ENCODE results near the gene ILF2. TPM values are rescaled to one million over a fixed set of nuclear protein-coding genes. Genes with fewer than 3 reads are reported as not detected.
A peak's percentile ranks its signal among the peaks of the same experiment; 100 is the strongest.
"Not testable (repeated sequence)": the region's sequence is repeated elsewhere in the genome, so short reads cannot be mapped to it uniquely, and the experiment has no call there.

ILF2 gene
- 100 to 1,000 TPM; 211 to 215 TPM for total RNA-seq

DNA sequence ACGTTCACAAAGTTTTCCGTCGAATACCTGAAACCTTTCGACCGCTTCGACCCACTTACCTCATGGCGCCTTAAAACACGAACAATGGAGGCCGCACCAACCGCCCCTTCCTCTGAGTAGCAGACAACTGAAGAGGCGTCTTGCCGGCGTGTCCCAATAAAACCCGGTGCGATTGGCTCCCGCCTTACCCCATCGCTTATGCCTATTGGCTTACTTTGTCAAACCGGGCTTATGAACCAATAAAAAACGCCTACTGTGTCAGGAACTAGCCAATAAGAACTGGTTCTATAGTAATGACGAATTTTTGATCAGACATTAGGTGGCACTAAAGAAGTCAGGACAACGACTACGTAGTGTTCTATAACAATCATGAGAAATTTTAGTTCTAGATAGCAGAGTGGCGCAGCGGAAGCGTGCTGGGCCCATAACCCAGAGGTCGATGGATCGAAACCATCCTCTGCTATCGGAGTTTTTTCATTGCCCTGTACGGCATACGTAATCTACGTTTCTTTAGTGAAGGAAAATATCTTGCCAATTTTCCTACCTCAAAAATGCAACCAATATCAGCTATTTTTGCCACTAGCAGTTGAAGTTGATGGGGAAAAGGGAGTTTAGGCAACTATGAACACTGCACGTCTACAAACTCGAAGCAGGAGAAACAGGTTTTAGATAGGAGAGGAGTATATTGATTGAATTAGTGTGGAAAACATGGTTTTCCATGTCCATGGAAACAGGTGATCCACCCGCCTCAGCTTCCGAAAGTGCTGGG lies at the start of gene ILF2:
ILF2 (minus strand) TSS at position 135 of the 769 bp plus-strand sequence; CDS start at position 64, 71 bp downstream.
- Mint-ChIP-seq H3K27ac (no peak within 1 kb of the TSS), H3K27me3 (ENCODE audit: low read depth) (no peaks in the 10 kb centered on the region), H3K4me3 (no peak within 1 kb of the TSS), H3K4me1 (ENCODE audit: low read depth) (peaks cover 33% of the 10 kb centered on the region), H3K36me3 (ENCODE audit: low read depth) (peaks cover 43% of the 10 kb centered on the region), H3K9me3 (ENCODE audit: insufficient read depth) (no peaks in the 10 kb centered on the region)
- ATAC-seq (peak; percentile 93), DNase-seq (peak; percentile 99)
- ChIA-PET CTCF (interaction anchor here (0.7 to 1.6 kb wide), 11 partner anchors 12 to 488 kb away, joined by 3 to 10 read pairs (median 3); partner anchors contain the start of genes CHTOP, RAB13 and SLC27A3), POLR2A (interaction anchor here (0.7 to 2.9 kb wide), 8 partner anchors 12 to 320 kb away, joined by 3 to 17 read pairs (median 4); partner anchors contain the start of genes CHTOP, RPS27 and SNAPIN)

- no peaks in the 10 kb centered on the region for H3K36me3 Mint-ChIP-seq (ENCODE audit: low read depth)
- CTCF ChIA-PET = no interaction called here
- no peaks in the 10 kb centered on the region for H3K4me1 Mint-ChIP-seq (ENCODE audit: low read depth)
- H3K9me3 Mint-ChIP-seq (ENCODE audit: insufficient read depth) = no peaks in the 10 kb centered on the region
- ATAC-seq (no peak), DNase-seq (no peak)
- POLR2A ChIA-PET = no interaction called here
- H3K27me3 Mint-ChIP-seq (ENCODE audit: low read depth) = no peaks in the 10 kb centered on the region
- no peak overlapping the region for H3K4me3 Mint-ChIP-seq
- no peak overlapping the region for H3K27ac Mint-ChIP-seq
Measured at GRCh38 chr1:153717330-153717729, 46.5 kb upstream of the ILF2 start.

- H3K27ac Mint-ChIP-seq; DNase-seq; H3K4me3 Mint-ChIP-seq; CTCF ChIA-PET; ATAC-seq; H3K9me3 Mint-ChIP-seq (ENCODE audit: insufficient read depth); H3K27me3 Mint-ChIP-seq (ENCODE audit: low read depth); H3K4me1 Mint-ChIP-seq (ENCODE audit: low read depth); POLR2A ChIA-PET; H3K36me3 Mint-ChIP-seq (ENCODE audit: low read depth): not testable (repeated sequence)
Measured at GRCh38 chr1:153716211-153716610, 45.4 kb upstream of the ILF2 start.

GRCh38 chr1:153711026-153711425 lies 40.2 kb upstream of the ILF2 start:
- Mint-ChIP-seq H3K36me3 (ENCODE audit: low read depth) (no peaks in the 10 kb centered on the region), H3K9me3 (ENCODE audit: insufficient read depth) (no peaks in the 10 kb centered on the region), H3K27ac (no peak overlapping the region), H3K4me1 (ENCODE audit: low read depth) (peaks cover 5% of the 10 kb centered on the region), H3K27me3 (ENCODE audit: low read depth) (peaks cover 2% of the 10 kb centered on the region), H3K4me3 (no peak overlapping the region)
- ChIA-PET POLR2A (no interaction called here), CTCF (no interaction called here)
- ATAC-seq (no peak), DNase-seq (no peak)

DNA sequence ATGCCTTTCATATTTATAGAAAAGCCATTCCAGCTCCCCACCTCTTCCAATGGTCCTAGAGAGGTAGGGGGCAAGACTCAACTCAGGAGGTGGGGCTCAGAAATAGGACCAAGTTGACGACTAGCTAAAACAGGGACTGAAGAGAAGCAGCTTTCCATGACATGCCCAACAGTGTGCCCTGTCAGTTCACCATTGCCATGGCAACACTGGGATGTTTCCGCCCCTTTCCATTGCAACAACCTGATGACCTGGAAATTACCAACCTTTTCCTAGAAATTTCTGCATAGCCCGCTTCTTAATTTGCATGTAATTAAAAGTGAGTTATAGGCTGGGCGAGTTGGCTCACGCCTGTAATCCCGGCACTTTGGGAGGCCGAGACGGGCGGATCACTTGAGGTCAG lies 34.7 kb upstream of the ILF2 start:
- Mint-ChIP-seq H3K27ac (no peak overlapping the region), H3K4me3 (no peak overlapping the region), H3K4me1 (ENCODE audit: low read depth) (peaks cover 5% of the 10 kb centered on the region), H3K27me3 (ENCODE audit: low read depth) (peaks cover 2% of the 10 kb centered on the region), H3K9me3 (ENCODE audit: insufficient read depth) (no peaks in the 10 kb centered on the region), H3K36me3 (ENCODE audit: low read depth) (no peaks in the 10 kb centered on the region)
- no peak for ATAC-seq
- CTCF ChIA-PET = no interaction called here
- no peak for DNase-seq
- POLR2A ChIA-PET = no interaction called here

GRCh38 chr1:153699768-153700167 lies 29.0 kb upstream of the ILF2 start:
- Mint-ChIP-seq H3K9me3 (ENCODE audit: insufficient read depth) (no peaks in the 10 kb centered on the region), H3K4me1 (ENCODE audit: low read depth) (peaks cover 2% of the 10 kb centered on the region), H3K36me3 (ENCODE audit: low read depth) (no peaks in the 10 kb centered on the region), H3K4me3 (no peak overlapping the region), H3K27ac (no peak overlapping the region), H3K27me3 (ENCODE audit: low read depth) (no peaks in the 10 kb centered on the region)
- ChIA-PET POLR2A (no interaction called here), CTCF (no interaction called here)
- ATAC-seq (no peak), DNase-seq (no peak)

- no peak for ATAC-seq
- ChIA-PET CTCF (no interaction called here), POLR2A (no interaction called here)
- Mint-ChIP-seq H3K27ac (no peak overlapping the region), H3K27me3 (ENCODE audit: low read depth) (no peaks in the 10 kb centered on the region), H3K36me3 (ENCODE audit: low read depth) (no peaks in the 10 kb centered on the region), H3K4me3 (no peak overlapping the region), H3K4me1 (ENCODE audit: low read depth) (peaks cover 2% of the 10 kb centered on the region), H3K9me3 (ENCODE audit: insufficient read depth) (no peaks in the 10 kb centered on the region)
- no peak for DNase-seq
Measured at GRCh38 chr1:153698923-153699714, 28.3 kb upstream of the ILF2 start.

DNA sequence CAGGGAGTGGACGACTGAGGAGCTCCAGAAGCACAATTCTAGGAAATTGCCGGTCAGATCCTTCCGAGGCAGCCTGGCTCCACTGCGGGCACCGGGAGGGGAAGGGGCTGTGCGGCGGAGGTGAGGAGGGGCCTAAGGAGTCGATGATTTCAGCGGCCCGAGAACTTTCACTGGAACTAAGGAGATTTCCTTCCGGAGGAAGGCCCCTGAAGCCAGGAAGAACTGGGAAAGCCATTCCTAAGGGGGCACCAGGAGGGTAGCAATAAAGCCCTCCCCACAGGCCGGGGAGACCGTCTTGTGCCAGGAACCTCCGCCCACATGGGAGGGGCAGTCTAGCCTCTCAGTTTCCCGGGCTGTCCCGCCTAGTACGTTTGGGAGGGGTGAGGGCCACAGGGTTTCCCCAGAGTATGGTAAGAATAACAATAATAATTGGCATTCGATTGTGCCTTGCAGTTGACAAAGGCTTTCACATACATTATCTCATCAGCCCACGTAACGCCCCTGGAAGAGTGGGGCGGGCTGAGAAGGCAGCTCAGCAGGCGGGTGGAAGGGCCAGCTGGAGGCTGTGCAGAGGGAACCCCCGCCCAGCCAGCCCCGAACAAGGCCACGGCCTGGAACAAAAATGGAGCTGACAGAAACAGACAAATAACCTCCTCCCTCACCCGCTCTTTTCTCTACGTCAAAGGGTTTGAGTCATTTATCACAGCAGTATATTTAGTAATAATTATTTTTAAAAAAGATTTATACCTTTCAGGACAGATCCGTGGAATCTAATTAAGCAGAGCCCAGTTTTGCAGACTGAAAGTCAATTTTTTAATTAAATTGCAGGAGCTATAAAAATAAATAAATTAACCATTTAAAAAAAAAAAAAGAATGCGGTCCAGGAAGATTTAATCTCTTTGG lies 27.5 kb upstream of the ILF2 start:
- H3K9me3 Mint-ChIP-seq (ENCODE audit: insufficient read depth) = no peaks in the 10 kb centered on the region
- ATAC-seq (no peak), DNase-seq (no peak)
- ChIA-PET CTCF (no interaction called here), POLR2A (no interaction called here)
- no peak overlapping the region for H3K27ac Mint-ChIP-seq
- peaks cover 2% of the 10 kb centered on the region for H3K4me1 Mint-ChIP-seq (ENCODE audit: low read depth)
- H3K27me3 Mint-ChIP-seq (ENCODE audit: low read depth) = no peaks in the 10 kb centered on the region
- no peak overlapping the region for H3K4me3 Mint-ChIP-seq
- no peaks in the 10 kb centered on the region for H3K36me3 Mint-ChIP-seq (ENCODE audit: low read depth)

DNA sequence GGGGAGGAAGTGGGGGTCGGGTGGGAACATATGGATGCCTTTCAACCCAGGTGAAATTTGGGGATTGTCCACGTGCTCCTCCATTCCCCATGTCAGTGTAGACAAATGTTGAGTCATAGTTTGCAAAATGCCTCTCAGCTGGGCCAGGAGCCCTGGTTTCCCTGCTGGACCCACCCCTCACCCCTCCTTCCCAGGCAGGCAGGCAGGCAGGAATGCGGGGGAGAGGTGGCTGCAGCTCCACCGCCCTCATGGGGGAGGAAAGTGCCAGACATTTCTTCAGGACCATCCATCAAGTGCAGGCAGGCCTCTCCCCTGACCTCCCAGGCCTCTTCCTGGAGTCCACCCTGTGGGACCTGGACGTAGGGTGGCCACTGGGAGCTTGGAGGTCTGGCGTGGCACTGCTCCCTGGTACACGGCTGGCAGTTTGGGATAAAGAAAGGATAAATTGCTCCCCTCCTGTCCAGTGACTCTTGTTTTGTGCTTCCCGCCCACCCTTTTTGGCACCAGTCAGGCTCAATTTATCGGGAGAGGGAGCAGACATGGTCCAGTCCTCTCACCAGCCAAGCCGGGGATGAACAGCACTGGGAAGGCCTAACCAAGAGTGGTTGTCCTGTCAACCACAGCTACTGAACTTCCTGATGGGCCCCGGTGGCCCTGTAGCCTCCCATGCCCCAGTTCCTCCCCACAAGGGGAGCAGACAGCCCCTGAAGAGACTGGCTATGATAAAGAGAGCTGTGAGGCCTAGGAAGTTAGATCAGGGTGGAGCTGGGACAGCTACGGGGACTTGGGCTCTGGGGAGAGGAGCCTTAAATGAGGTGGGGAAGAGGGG lies 26.6 kb upstream of the ILF2 start:
- ATAC-seq (no peak), DNase-seq (no peak)
- Mint-ChIP-seq H3K4me1 (ENCODE audit: low read depth) (peaks cover 2% of the 10 kb centered on the region), H3K27ac (no peak overlapping the region), H3K27me3 (ENCODE audit: low read depth) (no peaks in the 10 kb centered on the region), H3K4me3 (no peak overlapping the region), H3K9me3 (ENCODE audit: insufficient read depth) (no peaks in the 10 kb centered on the region), H3K36me3 (ENCODE audit: low read depth) (no peaks in the 10 kb centered on the region)
- POLR2A ChIA-PET = no interaction called here
- CTCF ChIA-PET = no interaction called here

DNA sequence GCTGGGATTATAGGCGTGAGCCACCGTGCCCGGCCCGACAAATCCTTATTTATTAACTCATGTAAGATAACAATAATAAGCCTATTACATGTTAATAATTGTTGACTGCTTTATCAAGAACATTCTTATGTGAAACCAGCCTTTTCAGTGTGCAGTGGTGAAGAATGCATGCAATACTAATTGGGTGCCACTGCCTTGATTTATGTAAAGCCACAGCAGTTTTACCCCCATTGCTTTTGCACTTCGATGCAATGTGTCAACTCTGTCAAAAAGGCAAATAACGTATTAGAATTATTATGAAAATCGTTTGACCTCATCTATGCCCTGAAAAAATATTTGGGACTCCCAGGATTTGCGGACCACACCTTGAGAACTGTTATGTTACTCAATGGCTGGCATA lies 25.9 kb upstream of the ILF2 start:
- H3K4me1 Mint-ChIP-seq (ENCODE audit: low read depth) = peaks cover 2% of the 10 kb centered on the region
- H3K36me3 Mint-ChIP-seq (ENCODE audit: low read depth) = no peaks in the 10 kb centered on the region
- H3K9me3 Mint-ChIP-seq (ENCODE audit: insufficient read depth) = no peaks in the 10 kb centered on the region
- CTCF ChIA-PET = no interaction called here
- POLR2A ChIA-PET = no interaction called here
- DNase-seq = no peak
- no peak overlapping the region for H3K27ac Mint-ChIP-seq
- no peaks in the 10 kb centered on the region for H3K27me3 Mint-ChIP-seq (ENCODE audit: low read depth)
- no peak overlapping the region for H3K4me3 Mint-ChIP-seq
- no peak for ATAC-seq

DNA sequence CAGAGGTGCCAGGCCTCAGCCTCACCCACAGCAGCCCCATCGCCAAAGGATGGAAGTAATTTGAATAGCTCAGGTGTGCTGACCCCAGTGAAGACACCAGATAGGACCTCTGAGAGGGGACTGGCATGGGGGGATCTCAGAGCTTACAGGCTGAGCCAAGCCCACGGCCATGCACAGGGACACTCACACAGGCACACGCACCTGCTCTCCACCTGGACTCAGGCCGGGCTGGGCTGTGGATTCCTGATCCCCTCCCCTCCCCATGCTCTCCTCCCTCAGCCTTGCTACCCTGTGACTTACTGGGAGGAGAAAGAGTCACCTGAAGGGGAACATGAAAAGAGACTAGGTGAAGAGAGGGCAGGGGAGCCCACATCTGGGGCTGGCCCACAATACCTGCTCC lies 22.7 kb upstream of the ILF2 start:
- H3K27ac Mint-ChIP-seq = no peak overlapping the region
- H3K4me3 Mint-ChIP-seq = no peak overlapping the region
- no peaks in the 10 kb centered on the region for H3K27me3 Mint-ChIP-seq (ENCODE audit: low read depth)
- ATAC-seq (no peak), DNase-seq (no peak)
- H3K36me3 Mint-ChIP-seq (ENCODE audit: low read depth) = no peaks in the 10 kb centered on the region
- POLR2A ChIA-PET = no interaction called here
- no peaks in the 10 kb centered on the region for H3K9me3 Mint-ChIP-seq (ENCODE audit: insufficient read depth)
- H3K4me1 Mint-ChIP-seq (ENCODE audit: low read depth) = peaks cover 2% of the 10 kb centered on the region
- CTCF ChIA-PET = no interaction called here
